Right atrium auricular region (tissue), 2 donors: Measurements from ENCODE around the gene KCP. TPM values are rescaled to one million over a fixed set of nuclear protein-coding genes. Genes with fewer than 3 reads are reported as not detected.

Source experiments
- DNase-seq: peaks from one replicate; pipeline ENCODE4 v3.0.0-alpha.2; 2019; ENCODE audit warnings: low spot score
- H3K27ac ChIP-seq, 2 donors: fragments of 200-600 bp; sonication (generic); 1 replicate in 1 of 2; 2 replicates in 1 of 2; pipeline ENCODE4 v1.5.1; 2016 to 2019
- H3K27me3 ChIP-seq, 2 donors: fragments of 200-600 bp; sonication (generic); one replicate each; pipeline versions ENCODE4 v1.5.1 to v1.6.0; 2017 to 2019
- H3K36me3 ChIP-seq: fragments of 200-600 bp; sonication (generic); one replicate; pipeline ENCODE4 v1.5.1; 2016
- H3K4me1 ChIP-seq, 2 donors: fragments of 200-600 bp; sonication (generic); one replicate each; pipeline versions ENCODE4 v1.5.1 to v1.6.0; 2017 to 2019
- H3K4me3 ChIP-seq, 2 donors: fragments of 200-600 bp; sonication (generic); 1 replicate in 1 of 2; 2 replicates in 1 of 2; pipeline ENCODE4 v1.5.1; 2017 to 2019; ENCODE audit warnings: mild to moderate bottlenecking in 1 of 2, moderate library complexity in 1 of 2
- H3K9me3 ChIP-seq, 2 donors: fragments of 200-600 bp; sonication (generic); one replicate each; pipeline ENCODE4 v1.5.1; 2019
- CTCF ChIP-seq, 2 donors: fragments of 200-600 bp; sonication (generic); IDR thresholded peaks; one replicate each; pipeline ENCODE4 v1.5.1; 2019; ENCODE audit warnings: antibody characterized with exemption in 2 of 2
- total RNA-seq, 2 donors: library from RNA; depleted of rRNA; stranded (reverse); fragments of >200 nt; gene quantifications; one replicate each; pipeline ENCODE4 v1.1.0, GENCODE V29; 2016

KCP gene
- total RNA-seq, 2 donors from 2014 or later, result not detected

DNA sequence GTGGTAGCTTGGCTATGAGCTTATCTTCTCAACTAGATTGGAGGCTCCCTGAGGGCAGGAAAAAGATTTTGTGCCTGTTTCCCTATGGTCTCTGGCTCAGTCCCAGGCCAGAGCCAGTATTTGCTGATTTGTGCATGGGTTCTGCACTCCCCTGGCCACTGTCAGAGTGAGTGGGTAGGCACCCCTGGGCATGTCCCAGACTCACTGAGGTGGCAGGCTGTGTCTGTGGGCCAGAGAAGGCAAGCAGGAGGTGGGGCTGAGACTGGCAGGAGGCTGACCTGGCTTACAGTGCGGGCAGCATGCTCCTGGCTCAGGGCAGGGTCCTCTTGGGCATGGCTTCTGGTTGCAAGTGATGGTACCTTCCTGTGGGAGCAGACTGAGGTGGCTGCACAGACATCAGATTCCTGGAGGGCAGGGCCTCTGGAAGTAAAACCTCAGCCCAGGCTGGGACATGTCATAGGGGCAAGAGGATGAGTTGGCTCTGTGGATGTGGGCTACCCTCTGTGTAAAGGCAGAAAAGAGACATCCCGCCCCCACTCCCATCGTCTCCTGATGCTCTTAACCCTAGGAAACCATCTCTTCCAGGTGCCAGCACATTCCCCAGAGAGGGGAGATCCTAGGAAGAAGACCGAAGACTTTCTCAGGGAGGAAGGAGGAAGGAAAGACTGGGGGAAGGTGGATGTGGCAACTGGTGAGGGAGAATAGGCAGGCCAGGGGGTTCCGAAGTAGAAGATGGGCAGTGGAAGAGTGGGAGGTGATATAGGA lies 4.3 kb downstream of the KCP start:
- no peak for DNase-seq
- Histone ChIP-seq H3K4me1 (peaks cover 0 to 15% of the 10 kb centered on the region in 2 donors), H3K9me3 (no peaks in the 10 kb centered on the region), H3K27me3 (peaks cover 4 to 8% of the 10 kb centered on the region in 2 donors), H3K4me3 (no peak overlapping the region), H3K27ac (no peak overlapping the region), H3K36me3 (no peaks in the 10 kb centered on the region)
- TF ChIP-seq CTCF (IDR thresholded peaks at IDR 0.05), result no peak

DNA sequence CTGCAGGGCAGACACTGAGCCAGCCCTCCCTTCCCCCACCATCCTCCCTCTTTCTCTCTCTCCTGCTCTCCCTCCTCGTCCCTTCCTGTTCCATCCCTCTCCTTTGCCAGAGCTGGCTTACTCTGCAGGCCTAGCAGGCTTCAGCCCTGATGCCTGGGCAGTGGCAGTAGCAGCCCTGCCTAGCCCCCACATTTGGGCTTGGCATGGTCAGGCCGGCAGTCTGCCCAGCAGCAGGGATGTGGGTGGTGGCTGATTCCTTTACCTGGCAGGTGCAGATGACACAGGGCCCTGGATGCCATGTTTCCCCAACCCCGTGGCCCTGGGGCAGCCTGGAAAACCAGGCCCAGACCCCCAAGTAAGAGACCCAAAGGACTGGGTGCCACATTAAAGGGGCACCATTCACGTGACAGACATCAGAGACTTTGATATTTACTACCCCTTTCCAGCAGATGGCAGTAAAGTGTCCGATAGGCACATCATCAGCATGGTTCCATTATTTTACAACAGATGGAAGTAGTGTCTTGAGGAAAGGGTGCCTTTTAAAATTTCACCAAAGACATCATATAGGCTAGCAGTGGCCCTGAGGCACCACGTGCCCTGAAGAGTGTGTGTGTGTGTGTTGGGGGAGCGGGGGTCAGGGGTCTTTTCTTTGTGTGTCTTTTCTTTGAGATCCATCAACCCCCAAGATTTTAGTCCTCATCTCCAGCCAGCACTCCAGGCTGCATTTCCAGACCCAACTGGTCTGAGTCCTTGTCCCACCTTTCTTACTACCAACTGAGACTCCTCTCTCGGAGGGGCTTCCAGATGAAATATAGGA lies 5.9 kb downstream of the KCP start:
- Histone ChIP-seq H3K9me3 (no peaks in the 10 kb centered on the region), H3K4me3 (no peak overlapping the region), H3K27me3 (no peaks in the 10 kb centered on the region), H3K27ac (no peak overlapping the region), H3K4me1 (peaks cover 0 to 2% of the 10 kb centered on the region in 2 donors), H3K36me3 (no peaks in the 10 kb centered on the region)
- peak; percentile 28 to 67 for TF ChIP-seq CTCF (IDR thresholded peaks at IDR 0.05)
- no peak for DNase-seq

GRCh38 chr7:128903621-128904361 lies 6.7 kb downstream of the KCP start:
- Histone ChIP-seq H3K27ac (no peak overlapping the region), H3K27me3 (no peaks in the 10 kb centered on the region), H3K4me3 (no peak overlapping the region), H3K36me3 (no peaks in the 10 kb centered on the region), H3K4me1 (no peaks in the 10 kb centered on the region), H3K9me3 (no peaks in the 10 kb centered on the region)
- no peak for TF ChIP-seq CTCF (IDR thresholded peaks at IDR 0.05)
- DNase-seq, result no peak

DNA sequence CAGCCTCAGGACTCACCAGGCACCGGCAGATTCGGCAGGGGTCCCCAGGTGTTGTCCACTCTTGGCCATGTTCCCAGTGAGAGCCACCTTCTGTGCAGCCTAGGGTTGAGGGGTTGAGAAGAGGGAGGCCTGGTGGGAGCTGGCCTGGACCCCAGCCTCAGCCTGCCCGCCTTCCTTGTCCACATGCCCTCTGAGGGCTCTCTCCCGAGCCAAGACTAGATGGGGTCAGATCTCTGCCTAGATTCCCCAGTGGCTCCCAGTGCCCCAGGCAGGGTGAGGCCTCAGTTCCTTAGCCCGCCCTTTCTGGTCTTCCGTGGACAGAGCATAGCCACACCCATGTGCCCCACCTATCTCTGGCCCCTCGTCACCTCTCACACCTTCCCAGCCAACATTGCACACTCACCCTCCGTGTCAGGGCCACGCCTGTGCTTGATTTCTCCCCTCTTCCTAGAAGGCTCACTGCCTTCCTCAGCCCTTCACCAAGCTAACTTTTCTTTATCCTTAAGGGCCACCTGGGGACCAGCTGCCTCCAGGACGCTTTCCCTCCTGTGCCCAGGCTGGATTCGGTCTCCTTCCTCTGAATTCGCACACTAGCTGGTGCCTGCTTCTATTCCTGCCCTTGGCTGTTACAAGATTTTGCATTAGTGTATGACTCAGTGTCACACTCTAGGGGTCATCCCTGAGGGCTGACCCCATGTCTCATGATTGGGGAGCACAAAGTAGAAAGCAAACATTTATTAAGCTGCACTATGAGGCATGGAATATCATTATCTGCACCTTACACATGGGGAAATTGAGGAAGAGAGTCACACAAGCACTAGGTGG lies 7.5 kb downstream of the KCP start:
- DNase-seq, result no peak
- no peak for TF ChIP-seq CTCF (IDR thresholded peaks at IDR 0.05)

GRCh38 chr7:128900237-128900636 lies 10.3 kb downstream of the KCP start:
- DNase-seq, result no peak
- Histone ChIP-seq H3K4me3 (no peak overlapping the region), H3K27ac (no peak overlapping the region), H3K27me3 (no peaks in the 10 kb centered on the region), H3K36me3 (no peaks in the 10 kb centered on the region), H3K4me1 (no peaks in the 10 kb centered on the region), H3K9me3 (no peaks in the 10 kb centered on the region)
- TF ChIP-seq CTCF (IDR thresholded peaks at IDR 0.05), result no peak

More for the DNA sequence above, 7.5 kb downstream of the KCP start:
- H3K4me3 ChIP-seq, result no peak overlapping the region
- no peaks in the 10 kb centered on the region for H3K9me3 ChIP-seq
- no peak overlapping the region for H3K27ac ChIP-seq
- H3K36me3 ChIP-seq, result no peaks in the 10 kb centered on the region
- no peaks in the 10 kb centered on the region for H3K27me3 ChIP-seq
- H3K4me1 ChIP-seq, result no peaks in the 10 kb centered on the region
